ENCODE measurements around the gene RLN3.

Gene RLN3, protein sequence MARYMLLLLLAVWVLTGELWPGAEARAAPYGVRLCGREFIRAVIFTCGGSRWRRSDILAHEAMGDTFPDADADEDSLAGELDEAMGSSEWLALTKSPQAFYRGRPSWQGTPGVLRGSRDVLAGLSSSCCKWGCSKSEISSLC

DNA sequence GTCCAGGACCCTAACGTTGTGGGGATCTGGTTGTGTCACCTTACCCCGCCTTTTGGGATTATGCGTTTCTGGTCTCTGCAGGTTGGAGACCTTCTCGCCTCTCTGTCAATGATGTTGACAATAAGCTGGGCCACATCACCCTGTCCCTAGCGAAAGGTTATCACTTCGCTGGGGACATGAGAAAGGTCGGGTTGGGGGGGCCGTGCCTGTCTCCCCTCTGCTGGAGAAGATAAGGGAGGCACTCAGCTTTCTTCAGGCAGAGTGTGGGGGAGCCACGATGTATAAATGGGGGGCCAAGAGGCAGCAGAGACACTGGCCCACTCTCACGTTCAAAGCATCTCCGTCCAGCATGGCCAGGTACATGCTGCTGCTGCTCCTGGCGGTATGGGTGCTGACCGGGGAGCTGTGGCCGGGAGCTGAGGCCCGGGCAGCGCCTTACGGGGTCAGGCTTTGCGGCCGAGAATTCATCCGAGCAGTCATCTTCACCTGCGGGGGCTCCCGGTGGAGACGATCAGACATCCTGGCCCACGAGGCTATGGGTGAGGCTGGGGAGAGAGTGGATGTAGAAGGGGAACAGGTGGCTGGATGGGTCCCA lies at the start of gene RLN3:
RLN3 (plus strand) TSS at position 293 of the 595 bp plus-strand sequence; CDS start at position 350, 57 bp downstream.
- no peak for FAIRE-seq

DNA sequence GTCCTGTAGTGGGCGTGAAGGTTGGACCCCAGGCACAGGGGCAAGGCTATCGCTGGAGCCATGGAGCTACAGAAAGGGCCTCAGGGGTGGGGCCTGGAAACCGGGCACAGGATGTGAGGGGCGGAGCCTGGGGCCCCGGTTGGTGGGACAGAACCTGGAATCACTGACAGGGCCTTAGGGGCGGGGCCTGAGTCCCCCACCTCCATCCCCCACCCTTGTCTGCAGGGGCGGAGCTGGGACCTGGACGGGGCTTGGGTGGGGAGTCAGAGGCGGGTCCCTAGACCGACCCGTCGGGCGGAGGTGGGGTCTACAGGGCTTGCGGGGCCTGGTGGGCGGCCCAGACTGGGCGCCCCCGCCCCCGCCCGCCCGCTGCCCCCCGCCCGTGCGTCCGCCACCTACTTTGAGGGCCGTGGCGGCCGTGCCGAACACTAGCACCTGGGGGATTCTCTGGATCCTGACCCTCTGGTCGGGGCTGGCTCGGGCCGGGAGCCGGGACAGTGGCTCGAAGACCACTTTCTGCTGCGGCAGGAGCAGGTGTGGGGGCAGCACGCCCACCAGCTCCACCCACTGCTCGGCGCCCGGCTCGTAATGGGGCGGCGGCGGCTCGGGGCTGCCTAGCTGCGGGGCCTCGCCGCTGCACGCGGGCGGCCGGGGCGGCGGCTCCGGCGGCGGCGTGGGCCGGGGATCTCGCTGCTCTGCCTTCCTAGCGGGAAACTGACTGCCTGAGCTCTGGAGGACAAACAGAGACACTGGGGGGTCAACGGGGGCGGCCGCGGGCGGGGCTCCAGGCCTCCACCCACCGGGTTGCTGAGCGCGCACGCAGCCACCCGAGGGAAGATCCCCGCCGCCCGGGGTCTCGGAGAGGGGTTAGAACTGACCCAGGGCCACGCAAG lies 49.4 kb upstream of the RLN3 start:
- no peak for FAIRE-seq
- DNase-seq (ENCODE audit: insufficient read length, low spot score), result no peak

More for the DNA sequence above, at the start of gene RLN3:
- no peak for DNase-seq (ENCODE audit: insufficient read length, low spot score)

DNA sequence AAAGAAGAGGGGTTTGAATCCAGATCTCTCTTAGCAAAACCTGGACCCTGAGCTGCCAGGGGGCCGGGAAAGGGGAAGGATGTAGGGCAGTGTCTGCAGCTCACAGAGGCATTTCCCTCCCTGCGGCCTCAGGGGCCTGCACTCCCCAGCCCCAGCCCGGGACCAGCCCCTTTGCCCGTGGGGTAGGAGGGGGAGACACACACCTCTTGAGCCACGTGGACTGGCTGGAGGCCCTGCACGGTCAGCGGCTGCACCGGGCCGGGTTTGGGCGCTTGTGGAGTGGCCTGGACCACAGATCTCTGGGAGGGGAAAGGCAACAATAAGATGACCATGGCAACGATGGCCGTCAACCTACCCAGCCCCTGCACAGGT lies 48.7 kb upstream of the RLN3 start:
- DNase-seq (ENCODE audit: insufficient read length, low spot score) (no peak), FAIRE-seq (no peak)

DNA sequence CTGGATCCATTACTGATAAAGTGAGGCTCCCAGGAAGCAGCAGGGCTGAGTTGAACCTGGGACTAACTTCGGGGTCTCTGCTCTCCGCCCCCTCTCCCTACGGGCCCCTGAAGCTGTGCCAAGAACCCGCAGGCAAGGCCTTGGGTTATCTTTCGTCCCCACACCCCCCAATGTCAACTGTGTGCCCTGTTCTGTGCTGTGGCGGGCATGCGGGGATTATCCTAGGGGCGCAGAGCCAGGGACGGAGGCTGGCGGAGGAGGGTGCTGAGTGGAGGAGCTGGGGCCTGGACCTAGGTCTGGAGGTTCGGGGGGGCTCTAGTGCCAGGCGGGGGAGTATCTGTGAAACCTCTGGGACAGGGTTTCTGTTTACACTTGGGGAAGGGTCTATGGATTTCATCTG lies 48.3 kb upstream of the RLN3 start:
- no peak for DNase-seq (ENCODE audit: insufficient read length, low spot score)
- FAIRE-seq, result no peak

DNA sequence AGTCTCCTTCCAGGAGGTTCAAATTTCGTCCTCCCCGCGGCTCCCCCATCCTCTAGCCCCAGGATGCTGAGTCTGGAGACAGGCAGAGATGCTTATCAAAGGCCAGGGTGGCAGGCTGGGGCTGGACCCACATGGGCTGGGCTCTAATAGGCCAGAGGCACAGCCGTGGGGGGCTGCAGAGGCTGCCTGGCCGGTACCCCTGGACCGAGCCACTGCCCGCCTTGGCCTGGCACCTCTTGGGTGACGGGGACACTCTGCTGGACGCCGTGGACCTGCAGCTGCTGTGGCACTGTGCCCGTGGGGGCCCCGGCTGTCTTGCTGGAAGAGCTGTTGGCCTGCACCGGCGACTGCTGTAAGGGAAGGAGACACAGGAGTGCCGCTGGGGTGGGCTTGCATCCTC lies 47.6 kb upstream of the RLN3 start:
- no peak for FAIRE-seq

DNA sequence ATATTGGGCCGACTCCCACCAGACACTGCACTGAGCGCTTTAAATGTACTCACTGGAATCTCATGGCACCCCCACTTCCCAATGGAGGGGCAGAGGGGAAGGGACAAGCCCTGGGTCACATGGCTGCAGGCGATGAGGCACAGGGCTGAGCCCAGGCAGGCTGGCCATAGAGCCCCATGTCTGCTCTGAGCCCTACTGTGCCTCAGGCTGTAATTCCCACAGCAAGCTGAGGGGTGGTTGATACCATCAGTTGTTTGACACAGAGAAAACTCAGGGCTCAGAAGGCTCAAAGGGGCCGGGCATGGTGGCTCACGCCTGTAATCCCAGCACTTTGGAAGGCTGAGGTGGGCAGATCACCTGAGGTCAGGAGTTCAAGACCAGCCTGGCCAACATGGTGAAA lies 46.9 kb upstream of the RLN3 start:
- no peak for FAIRE-seq
- DNase-seq (ENCODE audit: insufficient read length, low spot score), result no peak

More for the DNA sequence above, 47.6 kb upstream of the RLN3 start:
- DNase-seq (ENCODE audit: insufficient read length, low spot score), result no peak

DNA sequence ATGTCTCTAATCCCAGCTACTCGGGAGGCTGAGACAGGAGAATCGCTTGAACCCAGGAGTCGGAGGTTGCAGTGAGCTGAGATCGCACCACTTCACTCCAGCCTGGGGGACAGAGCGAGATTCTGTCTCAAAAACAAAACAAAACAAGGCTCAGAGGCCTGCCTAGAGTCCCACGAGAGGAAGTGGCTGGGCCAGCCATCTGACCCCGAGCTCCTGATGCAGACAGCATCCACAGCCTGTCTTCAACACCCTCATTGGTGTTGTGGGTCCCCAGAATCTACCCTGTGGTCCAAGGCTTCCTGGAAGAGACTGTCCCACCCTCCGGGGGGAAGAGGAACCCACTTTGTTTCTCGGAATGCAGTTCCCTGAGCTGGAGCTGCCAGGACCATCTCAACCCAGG lies 46.5 kb upstream of the RLN3 start:
- no peak for FAIRE-seq
- DNase-seq (ENCODE audit: insufficient read length, low spot score), result no peak

DNA sequence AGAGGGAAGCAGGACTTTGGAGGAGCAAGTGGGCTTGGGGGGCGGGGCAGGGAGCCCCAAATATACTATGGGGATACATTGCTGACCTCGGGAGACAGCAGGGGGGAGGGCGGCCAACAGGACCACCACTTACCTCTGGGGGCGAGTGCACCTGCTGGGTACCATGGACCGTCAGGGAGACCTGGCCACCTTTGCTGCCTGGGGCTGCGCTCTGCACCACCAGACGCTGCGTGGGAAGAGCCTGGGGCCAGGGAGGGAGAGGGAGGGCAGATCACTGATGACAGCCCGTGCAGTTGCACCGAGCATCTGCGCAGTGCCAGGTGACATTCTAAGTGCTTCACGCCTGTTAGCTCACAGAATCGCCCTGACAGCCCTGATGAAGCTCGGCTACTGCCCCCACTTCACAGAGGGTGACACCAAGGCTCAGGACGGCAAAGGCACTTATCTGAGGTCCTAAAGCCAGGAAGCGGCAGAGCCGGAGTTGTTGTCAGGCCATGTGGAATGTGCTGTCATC lies 45.9 kb upstream of the RLN3 start:
- FAIRE-seq (no peak), DNase-seq (ENCODE audit: insufficient read length, low spot score) (no peak)

DNA sequence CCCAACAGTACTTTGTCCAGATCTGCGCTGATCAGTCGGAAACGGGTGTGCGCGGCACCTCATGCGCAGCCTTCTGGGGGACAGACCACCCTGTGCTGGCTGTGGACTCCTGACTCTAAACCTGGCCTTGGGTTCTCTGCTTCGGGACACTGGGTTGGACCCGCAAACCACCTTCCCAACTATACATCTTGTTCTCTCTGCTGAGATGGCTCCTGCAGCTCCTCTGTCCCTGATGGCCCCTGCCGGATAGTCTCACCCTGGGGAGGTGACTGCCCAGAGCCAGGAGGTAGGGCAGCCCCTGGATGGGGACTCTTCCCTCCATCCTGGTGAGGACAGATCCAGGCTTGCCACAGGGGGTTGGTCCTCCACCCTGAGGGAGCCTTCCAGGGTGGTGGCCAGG lies 45.2 kb upstream of the RLN3 start:
- FAIRE-seq (no peak), DNase-seq (ENCODE audit: insufficient read length, low spot score) (no peak)

DNA sequence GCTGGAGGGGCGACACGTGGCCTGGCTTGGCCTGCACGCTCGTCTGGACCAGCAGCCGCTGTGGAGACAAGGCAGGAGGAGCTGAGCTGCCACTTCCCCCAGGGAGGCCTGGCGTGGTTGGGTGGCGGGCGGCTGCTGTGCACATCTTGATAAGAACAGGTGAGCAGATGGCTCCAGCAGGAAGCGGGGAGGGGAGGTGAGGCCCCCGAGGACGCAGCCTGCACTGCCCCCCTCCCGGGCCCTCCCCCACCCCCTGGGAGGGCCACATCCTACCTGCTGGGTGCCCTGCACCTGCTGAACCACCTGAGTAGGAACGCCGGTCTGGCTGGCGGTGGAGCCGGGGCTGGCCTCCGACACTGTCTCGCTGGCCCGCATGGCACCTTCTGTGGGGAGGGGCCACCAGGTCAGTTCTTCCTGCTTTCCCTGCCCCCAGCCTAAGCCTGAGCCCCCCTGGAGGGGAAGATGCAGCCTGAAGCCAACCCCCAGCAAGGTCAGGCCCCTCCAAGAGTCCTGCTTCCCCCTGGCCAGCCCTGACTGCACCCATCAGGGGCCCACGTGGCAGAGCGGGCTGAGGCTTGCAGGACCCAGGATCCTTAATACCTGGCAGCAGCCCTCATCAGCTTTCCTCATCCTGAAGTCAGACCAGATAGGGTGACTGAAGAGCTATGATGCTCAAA lies 44.6 kb upstream of the RLN3 start:
- FAIRE-seq (no peak), DNase-seq (ENCODE audit: insufficient read length, low spot score) (no peak)

DNA sequence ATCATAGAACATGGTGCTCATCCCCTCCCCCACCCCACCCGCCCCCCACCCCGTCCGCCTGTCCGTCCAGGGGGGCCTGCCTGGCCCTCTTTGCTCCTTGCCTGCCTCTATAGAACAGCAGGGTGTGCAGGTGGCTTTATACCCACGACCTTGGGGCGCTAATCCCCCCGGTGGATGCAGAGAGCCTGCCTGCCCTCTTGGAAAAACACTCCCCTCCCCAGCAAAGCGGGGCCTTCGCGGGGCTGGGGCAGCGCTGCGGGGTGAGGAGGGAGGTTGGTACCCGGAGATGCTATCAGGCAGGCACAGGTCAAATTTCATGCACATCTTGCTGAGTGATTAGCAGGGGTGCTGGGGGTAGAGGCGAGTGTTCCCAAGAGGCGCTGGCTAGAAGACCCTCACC lies 43.8 kb upstream of the RLN3 start:
- no peak for FAIRE-seq
- DNase-seq (ENCODE audit: insufficient read length, low spot score), result no peak

DNA sequence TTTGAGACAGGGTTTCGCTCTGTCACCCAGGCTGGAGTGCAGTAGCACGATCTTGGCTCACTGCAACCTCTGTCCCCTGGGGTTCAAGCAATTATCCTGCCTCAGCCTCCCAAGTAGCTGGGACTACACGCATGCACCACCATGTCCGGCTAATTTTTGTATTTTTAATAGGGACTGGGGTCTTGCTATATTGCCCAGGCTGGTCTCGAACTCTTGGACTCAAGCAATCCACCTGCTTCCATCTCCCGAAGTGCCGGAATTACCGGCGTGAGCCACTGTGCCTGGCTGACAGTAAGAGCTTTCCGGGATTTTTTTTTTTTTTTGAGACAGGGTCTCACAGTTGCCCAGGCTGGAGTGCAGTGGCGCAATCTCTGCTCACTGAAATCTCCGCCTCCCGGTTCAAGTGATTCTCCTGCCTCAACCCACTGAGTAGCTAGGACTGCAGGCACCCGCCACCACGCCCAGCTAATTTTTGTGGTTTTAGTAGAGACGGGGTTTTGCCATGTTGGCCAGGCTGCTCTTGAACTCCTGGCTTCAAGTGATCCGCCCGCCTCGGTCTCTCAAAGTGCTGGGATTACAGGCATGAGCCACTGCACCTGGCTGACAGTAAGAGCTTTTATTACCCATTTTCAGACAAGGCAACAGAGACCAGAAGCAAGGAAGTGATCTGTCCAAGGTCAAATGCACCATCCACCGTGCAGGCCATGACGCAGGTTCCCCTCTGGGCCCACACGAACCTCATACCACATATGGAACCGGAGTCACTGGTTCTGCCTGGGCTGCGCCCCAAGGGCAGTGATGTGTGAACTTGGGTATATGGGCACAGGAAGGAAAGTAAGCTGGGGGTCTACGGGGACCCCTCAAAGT lies 42.8 kb upstream of the RLN3 start:
- peak; percentile 65 for FAIRE-seq
- DNase-seq (ENCODE audit: insufficient read length, low spot score), result no peak

DNA sequence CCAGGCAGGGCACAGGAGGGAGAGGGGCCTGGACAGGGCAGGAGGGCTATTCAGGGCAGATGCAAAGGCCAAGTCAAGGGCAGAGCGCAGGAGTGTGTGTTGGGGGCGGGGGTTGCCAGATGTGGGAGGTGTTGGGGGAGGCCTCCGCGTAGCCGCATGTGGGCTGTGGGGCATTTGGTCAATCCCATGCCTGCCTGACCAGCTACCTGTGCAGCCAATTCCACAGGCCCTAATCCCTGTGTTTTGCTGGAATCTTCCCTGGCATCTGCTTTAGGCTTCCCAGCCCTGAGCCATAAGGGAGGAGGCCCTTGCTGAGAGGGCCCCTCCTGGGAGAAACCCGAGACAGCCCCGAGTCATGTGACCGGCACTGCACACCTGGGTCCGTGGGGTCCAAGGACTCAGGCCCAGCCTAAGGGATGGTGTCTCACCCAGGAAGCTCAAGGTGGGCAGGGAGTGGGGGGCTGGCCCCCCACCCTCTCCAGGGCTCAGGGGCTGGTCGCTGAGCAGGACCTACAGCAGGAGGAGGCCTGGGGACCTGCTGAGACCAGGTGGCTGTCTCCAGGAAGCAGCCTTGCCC lies 42.1 kb upstream of the RLN3 start:
- no peak for FAIRE-seq
- no peak for DNase-seq (ENCODE audit: insufficient read length, low spot score)

DNA sequence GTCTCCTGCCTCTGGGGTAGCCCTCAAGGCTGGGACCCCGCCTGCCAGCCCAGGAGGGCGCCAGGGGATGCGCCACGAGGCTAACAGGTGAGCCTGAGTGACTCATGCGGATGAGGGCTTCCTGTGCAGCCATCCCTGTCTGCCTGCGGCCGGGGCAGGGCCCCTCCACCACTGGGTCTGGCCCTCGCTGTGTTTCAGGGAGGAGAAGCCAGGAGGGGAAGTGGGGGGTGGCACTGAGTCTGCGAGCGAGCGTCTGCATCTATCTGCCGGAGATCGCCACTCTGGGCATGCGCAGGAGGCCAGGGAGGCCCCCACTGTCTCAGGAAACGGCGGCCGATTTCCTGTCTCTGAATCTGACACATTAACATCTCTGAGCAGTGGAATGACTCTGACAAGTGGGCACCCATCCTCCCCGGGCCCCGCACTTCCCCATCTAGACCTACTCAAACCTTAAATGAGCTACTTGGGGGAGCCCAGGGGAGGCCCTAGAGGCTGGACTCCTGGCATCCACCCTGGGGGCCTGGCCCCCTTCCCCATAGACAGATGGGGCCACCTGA lies 41.5 kb upstream of the RLN3 start:
- DNase-seq (ENCODE audit: insufficient read length, low spot score) (peak; percentile 100), FAIRE-seq (peak; percentile 96)

DNA sequence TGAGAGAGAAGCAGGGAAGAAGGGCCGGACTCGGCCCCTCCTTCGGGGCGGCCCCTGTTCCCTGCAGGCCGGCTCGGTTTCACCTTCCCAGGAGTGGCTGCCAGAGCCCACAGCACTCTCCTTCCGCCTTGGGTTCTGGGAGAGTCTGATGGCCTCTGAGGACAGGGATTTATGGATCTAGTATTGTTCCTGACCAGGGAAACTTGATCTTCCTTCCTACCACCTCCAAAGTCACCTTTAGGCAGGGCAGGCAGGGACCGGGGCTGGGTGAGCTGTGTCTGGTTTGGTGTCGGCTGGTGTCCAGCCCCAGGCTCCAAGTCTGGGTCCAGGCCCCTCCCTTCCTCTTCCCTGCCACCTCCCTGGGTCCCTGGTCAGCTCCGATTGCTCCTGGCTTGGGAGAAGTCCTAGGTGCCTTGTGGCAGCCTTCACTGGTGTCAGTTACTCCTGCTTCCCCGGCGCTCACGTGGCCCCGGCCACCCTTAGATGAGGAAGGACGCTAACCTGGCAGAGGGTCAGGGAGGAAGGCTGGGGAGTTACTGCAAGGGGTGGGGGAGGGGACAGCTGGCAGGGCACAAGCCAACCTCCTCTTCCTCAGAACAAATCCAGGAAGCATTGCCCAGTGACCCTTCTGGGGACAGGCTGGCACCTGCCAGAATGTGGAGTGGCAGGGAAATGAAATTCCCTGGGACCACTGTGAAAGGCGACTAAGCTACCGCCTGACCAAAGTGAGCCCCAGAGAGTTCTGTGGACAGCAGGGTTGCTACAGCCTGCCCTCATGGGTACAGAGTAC lies 40.7 kb upstream of the RLN3 start:
- no peak for DNase-seq (ENCODE audit: insufficient read length, low spot score)

DNA sequence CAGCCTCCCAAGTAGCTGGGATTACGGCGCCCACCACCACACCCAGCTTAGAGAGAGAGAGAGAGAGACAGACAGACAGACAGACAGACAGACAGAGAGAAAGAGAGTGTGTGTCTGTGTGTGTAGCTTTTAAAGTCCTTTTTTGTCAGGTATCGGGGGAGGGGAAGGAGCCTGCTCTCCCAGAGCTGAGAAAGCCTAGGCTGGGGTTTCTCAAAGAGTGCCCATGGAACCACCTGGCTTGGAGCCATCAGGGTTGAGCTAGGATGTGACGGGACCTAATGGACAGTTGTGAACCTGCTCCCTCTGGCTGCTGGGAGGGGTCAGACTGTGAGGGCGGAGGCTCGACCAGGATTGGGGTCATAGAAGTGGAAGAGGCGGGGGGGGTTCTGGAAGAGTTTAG lies 38.5 kb upstream of the RLN3 start:
- no peak for FAIRE-seq
- DNase-seq (ENCODE audit: insufficient read length, low spot score), result no peak

More for the DNA sequence above, 40.7 kb upstream of the RLN3 start:
- FAIRE-seq, result peak; percentile 73

DNA sequence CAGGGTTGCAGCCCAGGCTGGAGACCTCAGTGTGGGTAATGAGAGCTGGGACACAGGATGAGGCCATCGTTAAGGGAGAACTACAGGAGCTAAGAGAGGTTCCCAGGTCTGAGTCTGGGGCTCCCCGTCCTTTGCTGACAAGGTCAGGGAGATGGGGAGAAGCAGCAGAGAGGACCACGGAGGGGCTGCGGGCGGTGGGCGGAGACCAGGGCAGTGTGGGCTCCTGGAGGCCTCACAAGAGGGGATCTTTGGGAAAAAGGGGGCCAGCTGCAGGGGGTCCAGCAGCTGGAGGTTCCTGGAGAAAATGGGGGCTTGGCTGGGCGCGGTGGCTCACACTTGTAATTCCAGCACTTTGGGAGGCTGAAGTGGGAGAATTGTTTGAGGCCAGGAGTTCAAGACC lies 37.9 kb upstream of the RLN3 start:
- FAIRE-seq (no peak), DNase-seq (ENCODE audit: insufficient read length, low spot score) (no peak)

DNA sequence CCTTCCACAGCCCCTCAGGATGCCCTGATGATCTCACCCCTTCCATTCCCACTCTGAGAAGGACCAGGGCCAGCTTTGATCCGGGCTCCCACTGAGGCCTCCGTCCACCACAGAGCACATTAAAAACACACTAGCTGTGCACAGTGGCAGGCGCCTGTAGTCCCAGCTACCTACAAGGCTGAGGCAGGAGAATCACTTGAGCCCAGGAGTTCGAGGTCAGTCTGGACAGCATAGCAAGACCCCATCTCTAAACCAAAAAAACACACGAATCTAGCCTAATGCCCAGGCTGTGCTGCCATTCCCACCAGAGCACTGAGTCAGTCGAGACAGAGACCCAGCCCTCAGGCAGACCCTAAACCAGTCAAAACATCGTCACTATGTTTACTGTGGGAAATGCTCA lies 35.9 kb upstream of the RLN3 start:
- FAIRE-seq (no peak), DNase-seq (ENCODE audit: insufficient read length, low spot score) (no peak)
